ENCODE measurements around the gene ATP2B1.

Gene ATP2B1

DNA sequence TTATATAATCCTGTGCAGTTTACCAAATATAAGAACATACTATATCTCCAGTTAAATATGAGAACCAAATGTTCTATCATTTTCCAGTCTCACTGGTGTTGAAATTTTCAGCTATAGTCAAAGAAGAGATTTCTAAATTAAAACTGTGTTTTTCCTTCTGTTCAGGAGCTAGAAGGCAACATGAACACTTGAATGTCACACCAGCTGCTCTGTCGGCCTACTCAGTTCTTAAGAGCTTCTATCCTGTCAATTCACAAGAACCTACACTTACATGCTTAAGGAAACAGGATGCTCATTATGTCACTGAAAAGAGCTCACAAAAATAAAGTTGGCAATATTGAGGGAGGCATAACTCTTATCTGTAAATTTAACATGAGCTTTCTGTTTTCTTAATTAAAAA, 43.1 kb downstream of the ATP2B1 start:
- DNase-seq (ENCODE audit: extremely low read depth, insufficient read length) = no peak
- no peak for TF ChIP-seq CTCF (IDR thresholded peaks at IDR 0.05; ENCODE audit: insufficient read depth, low read length, poor library complexity, severe bottlenecking)
- no peaks in the 10 kb centered on the region for H3K36me3 ChIP-seq (ENCODE audit: control insufficient read depth, insufficient read depth, low read length)
- H3K4me3 ChIP-seq (replicated peaks; ENCODE audit: low read depth, low read length) = no peak overlapping the region
- H3K27me3 ChIP-seq (replicated peaks; ENCODE audit: control insufficient read depth, insufficient read depth, low read length) = no peaks in the 10 kb centered on the region

GRCh38 chr12:89664441-89664840, 44.2 kb downstream of the ATP2B1 start:
- Histone ChIP-seq H3K4me3 (replicated peaks; ENCODE audit: low read depth, low read length) (no peak overlapping the region), H3K36me3 (ENCODE audit: control insufficient read depth, insufficient read depth, low read length) (no peaks in the 10 kb centered on the region), H3K27me3 (replicated peaks; ENCODE audit: control insufficient read depth, insufficient read depth, low read length) (no peaks in the 10 kb centered on the region)
- TF ChIP-seq CTCF (IDR thresholded peaks at IDR 0.05; ENCODE audit: insufficient read depth, low read length, poor library complexity, severe bottlenecking) = no peak
- no peak for DNase-seq (ENCODE audit: extremely low read depth, insufficient read length)

GRCh38 chr12:89663577-89664357, 44.9 kb downstream of the ATP2B1 start:
- H3K4me3 ChIP-seq (replicated peaks; ENCODE audit: low read depth, low read length) = no peak overlapping the region

DNA sequence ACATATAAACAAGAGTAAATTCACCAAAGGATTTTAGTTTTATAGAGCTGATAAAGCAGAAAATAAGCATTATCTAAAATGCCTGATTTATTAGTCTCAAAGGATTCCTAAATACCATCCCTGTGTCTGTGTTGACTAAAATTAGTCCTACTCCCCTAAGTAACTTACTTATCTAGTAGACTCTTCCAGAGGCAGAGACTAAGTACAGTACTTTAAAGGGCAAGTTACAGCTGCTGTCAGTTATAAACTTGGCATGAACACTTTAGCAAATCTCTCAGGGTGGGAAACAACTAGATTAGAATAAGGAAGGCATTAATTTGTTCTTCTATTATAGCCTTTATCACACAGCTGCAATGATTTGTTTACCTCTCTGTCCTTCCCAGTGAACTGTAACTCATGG, 46.0 kb downstream of the ATP2B1 start:
- no peak for DNase-seq (ENCODE audit: extremely low read depth, insufficient read length)
- no peak for TF ChIP-seq CTCF (IDR thresholded peaks at IDR 0.05; ENCODE audit: insufficient read depth, low read length, poor library complexity, severe bottlenecking)
- H3K27me3 ChIP-seq (replicated peaks; ENCODE audit: control insufficient read depth, insufficient read depth, low read length) = no peaks in the 10 kb centered on the region

More at GRCh38 chr12:89663577-89664357, 44.9 kb downstream of the ATP2B1 start:
- H3K27me3 ChIP-seq (replicated peaks; ENCODE audit: control insufficient read depth, insufficient read depth, low read length) = no peaks in the 10 kb centered on the region
- DNase-seq (ENCODE audit: extremely low read depth, insufficient read length) = no peak
- no peak for TF ChIP-seq CTCF (IDR thresholded peaks at IDR 0.05; ENCODE audit: insufficient read depth, low read length, poor library complexity, severe bottlenecking)
- H3K36me3 ChIP-seq (ENCODE audit: control insufficient read depth, insufficient read depth, low read length) = no peaks in the 10 kb centered on the region

DNA sequence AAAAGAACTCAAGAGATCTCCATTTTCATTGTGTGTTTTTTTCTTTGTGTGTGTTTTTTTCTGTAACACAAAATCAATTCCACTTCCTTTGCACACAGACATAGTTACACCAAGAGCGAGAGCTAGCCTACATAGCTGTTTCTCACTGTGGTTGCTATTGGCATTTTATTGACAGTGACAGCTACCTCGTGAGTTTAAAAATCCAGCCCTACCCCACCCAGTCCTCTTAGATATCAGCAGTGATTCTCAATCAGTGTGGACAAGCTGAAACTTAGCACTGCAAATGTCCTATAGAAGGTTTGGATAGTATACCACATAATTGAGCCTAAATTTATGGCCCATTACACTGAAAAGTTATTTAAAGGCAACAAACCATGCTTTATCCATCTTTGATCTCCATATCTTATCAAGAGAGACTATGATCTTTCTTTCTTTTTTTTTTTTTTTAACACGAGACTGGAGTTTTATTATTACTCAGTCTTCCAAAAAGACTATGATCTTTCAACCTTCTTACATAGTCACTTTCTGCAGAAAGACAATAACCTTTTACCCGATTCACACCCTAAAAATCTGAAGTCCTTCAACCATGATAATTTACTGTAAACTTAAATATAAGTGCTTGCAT, 46.8 kb downstream of the ATP2B1 start:
- no peak for DNase-seq (ENCODE audit: extremely low read depth, insufficient read length)
- Histone ChIP-seq H3K36me3 (ENCODE audit: control insufficient read depth, insufficient read depth, low read length) (no peaks in the 10 kb centered on the region), H3K4me3 (replicated peaks; ENCODE audit: low read depth, low read length) (no peak overlapping the region), H3K27me3 (replicated peaks; ENCODE audit: control insufficient read depth, insufficient read depth, low read length) (no peaks in the 10 kb centered on the region)
- no peak for TF ChIP-seq CTCF (IDR thresholded peaks at IDR 0.05; ENCODE audit: insufficient read depth, low read length, poor library complexity, severe bottlenecking)

More for the DNA sequence above, 46.0 kb downstream of the ATP2B1 start:
- Histone ChIP-seq H3K36me3 (ENCODE audit: control insufficient read depth, insufficient read depth, low read length) (no peaks in the 10 kb centered on the region), H3K4me3 (replicated peaks; ENCODE audit: low read depth, low read length) (no peak overlapping the region)
